ENCODE measurements around the gene HOXA1.

DNA sequence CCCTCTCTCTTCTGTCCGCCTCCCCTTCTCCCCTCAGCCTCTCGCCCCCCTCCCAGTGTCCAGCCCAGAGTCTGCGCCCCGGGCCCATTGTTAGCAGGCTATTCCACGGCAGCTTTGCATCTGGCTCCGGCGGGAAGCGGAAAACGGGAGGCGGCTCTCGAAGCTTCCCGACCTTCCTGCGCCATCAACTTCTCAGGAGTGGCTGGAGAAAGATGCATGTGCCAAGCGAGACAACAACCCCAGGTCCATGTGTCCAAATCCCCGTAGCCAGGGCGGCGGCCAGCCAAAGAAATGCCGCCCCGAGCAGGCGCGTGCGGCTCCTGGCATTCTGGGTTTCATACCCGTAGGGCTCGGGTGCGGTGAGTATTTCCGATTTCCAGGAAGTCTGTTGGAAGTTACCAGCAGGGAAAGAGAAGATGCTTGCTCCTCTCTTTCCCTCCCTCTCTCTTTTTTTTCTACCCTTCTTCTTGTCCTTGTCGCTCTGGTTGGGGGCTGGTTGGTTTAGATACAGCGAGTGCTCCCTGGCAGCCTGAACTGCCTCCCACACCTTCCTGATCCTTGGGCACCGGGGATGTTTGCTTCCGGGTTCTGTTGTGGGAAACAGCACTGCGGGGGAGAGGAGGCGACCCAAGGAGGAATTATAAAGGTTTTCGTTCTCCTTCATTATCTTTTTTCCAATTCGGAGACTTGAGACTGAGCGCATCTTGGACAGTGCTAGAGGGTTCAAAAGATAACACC is 7.9 kb upstream of the HOXA1 start:
- TF ChIP-seq, protein P1, sequence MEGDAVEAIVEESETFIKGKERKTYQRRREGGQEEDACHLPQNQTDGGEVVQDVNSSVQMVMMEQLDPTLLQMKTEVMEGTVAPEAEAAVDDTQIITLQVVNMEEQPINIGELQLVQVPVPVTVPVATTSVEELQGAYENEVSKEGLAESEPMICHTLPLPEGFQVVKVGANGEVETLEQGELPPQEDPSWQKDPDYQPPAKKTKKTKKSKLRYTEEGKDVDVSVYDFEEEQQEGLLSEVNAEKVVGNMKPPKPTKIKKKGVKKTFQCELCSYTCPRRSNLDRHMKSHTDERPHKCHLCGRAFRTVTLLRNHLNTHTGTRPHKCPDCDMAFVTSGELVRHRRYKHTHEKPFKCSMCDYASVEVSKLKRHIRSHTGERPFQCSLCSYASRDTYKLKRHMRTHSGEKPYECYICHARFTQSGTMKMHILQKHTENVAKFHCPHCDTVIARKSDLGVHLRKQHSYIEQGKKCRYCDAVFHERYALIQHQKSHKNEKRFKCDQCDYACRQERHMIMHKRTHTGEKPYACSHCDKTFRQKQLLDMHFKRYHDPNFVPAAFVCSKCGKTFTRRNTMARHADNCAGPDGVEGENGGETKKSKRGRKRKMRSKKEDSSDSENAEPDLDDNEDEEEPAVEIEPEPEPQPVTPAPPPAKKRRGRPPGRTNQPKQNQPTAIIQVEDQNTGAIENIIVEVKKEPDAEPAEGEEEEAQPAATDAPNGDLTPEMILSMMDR (IDR thresholded peaks at IDR 0.05; ENCODE audit: low read length): no peak
- no peak for TF ChIP-seq EZH2 (IDR thresholded peaks at IDR 0.05; ENCODE audit: borderline replicate concordance, low read length)
